Sigmoid colon (tissue), 3 donors: ENCODE data around the gene CNPY1.

Experiments used
- POLR2A ChIP-seq, 2 donors: fragments of 450-650 bp; IDR thresholded peaks; one replicate each; pipeline ENCODE4 v1.6.1; 2016; ENCODE audit warnings: antibody characterized with exemption in 2 of 2, mild to moderate bottlenecking in 2 of 2, moderate library complexity in 2 of 2
- TF ChIP-seq, protein P1 (sequence below), 4 experiments: fragments of 450-650 bp in 3 of 4; fragments of 200-600 bp in 1 of 4; IDR thresholded peaks; one replicate each; pipeline ENCODE4 v1.5.1; 2016 to 2019; ENCODE audit warnings: antibody characterized with exemption in 4 of 4, mild to moderate bottlenecking in 3 of 4, moderate library complexity in 2 of 4

- no peak for TF ChIP-seq POLR2A (IDR thresholded peaks at IDR 0.05)
- TF ChIP-seq, protein P1, sequence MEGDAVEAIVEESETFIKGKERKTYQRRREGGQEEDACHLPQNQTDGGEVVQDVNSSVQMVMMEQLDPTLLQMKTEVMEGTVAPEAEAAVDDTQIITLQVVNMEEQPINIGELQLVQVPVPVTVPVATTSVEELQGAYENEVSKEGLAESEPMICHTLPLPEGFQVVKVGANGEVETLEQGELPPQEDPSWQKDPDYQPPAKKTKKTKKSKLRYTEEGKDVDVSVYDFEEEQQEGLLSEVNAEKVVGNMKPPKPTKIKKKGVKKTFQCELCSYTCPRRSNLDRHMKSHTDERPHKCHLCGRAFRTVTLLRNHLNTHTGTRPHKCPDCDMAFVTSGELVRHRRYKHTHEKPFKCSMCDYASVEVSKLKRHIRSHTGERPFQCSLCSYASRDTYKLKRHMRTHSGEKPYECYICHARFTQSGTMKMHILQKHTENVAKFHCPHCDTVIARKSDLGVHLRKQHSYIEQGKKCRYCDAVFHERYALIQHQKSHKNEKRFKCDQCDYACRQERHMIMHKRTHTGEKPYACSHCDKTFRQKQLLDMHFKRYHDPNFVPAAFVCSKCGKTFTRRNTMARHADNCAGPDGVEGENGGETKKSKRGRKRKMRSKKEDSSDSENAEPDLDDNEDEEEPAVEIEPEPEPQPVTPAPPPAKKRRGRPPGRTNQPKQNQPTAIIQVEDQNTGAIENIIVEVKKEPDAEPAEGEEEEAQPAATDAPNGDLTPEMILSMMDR (IDR thresholded peaks at IDR 0.05): no peak
Observed at GRCh38 chr7:155586843-155587440, 40.6 kb upstream of the CNPY1 start.
